Measurements from ENCODE around the gene TMC2.

TMC2 gene

DNA sequence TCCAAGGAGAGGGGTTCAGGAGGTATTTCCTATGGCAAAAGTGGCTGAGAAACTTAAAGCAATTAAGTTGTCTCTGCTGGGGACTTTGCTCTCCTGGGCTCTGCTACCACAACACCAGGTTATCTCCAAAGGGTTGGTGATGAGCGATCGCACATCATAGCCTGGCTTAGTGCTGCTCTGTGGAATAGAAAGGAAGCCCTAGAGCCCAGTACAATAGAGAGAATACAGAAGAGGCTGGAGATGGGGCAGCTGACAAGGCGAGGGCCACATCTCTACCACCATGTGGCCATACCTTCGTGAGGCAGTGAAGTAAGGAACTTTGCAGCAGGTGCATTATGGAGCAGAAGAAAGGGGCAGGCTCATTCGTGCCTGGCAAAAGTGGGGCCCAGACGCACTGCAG, 8.6 kb upstream of the TMC2 start:
- no peak for DNase-seq

DNA sequence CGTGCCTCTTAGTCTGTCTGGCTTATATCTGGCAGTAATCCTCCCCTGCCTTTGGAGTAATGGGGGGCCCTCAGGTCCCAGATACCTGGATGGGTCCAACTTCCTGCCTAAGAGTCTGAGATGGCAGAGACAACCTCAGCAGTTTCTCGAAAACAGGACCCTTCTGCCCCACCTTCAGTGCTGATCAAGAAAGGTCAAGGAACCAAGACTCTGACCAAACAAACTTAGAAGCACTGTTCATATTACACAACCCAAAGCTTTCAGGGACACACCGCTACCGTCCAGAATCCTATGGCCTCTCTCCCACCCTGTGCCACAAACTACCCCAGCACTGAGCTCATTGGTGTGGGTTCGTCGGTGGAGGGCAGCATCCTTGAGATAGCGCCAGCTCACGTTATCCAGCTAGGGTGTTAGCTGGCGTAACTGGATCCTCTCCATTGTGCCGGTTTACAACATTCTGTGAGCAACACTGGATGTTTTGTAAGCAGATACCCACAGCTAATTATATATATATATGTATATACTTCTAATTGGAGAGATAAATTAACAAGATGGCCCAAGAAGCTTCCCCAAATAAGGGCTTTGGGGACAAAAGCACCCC, 7.6 kb upstream of the TMC2 start:
- DNase-seq = no peak

DNA sequence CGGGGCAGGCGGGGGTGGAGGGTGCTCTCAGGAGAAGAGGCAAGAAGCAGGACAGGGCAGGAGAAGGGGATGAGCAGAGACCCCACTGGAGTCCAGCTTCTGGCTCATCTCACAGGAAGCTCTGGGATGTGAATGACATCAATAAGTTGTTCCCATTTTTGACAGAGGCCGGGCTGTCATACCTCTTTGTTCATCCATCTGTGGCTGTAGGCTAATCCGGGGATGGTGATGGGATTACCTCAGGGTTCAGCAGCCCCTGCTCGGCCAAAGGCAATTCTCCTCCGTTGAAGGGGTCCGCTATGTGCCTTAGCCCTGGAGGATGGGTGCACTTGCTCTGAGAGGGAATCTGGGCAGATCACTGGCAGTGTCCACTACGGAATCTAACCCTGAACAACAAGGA, 3.3 kb upstream of the TMC2 start:
- DNase-seq = no peak

DNA sequence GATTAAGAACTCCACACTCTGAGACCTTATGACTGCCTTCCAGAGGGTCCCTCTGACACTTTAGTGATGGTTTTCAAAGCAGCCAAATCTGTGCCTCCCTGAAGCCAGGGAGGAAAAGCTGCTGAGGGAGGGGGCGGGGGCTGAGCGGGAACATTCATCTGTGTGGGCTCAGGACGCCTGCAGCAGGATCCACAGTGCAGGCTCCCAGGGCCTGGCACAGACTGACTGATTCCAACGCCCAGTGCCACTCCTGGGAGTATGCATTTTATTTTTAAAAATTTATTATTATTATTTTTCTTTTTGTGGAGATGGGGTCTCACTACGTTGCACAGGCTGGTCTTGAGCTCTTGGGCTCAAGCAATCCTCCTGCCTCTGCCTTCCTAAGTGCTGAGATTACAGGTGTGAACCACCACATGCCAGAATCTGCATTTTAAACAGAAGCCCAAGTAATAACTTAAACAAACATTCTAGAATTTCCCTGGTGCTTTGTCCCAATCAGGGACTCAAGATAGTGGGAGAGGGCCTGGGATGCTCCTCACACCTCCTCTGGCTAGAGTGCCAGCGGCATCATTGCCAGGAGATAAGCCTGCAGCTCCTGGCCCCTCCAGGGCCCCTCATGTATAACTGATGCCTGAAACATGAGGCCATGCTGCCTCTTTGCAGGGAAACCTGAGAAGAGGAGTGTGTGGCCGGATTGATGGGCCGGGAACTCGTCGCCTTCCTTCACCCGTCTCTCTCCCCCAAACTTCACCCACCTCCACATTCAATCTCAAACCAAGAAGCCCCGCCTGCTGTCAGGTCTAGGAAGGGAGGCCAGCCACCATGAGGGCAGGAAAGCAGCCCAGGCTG, 438 bp upstream of the TMC2 start:
- DNase-seq = no peak

DNA sequence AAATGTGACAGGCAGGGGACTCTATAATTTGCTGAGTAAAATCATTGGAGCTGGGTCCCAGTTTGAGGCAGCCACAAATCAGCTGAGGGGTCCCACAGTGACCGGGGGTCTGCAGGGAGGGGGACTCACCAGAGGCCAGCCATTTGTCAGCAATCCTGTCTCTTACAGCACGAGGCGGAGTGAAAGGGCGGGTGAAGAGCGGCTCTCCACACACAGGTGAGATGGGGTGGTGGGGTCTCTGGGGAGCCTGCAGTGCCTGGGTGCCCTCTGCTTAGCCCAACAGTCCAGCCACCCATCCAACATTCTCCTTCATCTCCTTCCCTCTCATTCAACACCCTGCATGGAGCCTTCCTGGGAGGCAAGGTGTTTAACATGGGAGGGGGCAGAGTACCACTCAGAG, 728 bp downstream of the TMC2 start:
- no peak for DNase-seq

DNA sequence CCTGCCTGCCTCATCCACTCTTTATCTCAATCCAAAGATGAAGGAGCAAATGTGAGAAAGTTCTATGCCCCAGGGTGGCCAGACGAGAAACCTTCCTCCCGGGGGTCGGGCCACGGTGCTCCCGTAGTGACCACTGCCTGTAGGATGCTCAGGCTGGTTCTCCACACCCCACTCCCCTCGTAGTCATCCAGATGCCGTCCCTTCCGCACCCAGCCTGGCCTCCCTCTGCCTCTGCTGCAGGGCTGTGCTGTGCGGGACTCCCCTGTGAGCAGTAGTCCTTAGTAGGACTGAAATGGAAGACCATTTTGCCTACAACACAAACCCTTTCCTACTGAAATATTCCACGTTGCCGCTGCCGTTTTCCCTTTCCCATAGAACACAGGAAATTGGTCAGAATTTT, 2.0 kb downstream of the TMC2 start:
- DNase-seq = no peak

DNA sequence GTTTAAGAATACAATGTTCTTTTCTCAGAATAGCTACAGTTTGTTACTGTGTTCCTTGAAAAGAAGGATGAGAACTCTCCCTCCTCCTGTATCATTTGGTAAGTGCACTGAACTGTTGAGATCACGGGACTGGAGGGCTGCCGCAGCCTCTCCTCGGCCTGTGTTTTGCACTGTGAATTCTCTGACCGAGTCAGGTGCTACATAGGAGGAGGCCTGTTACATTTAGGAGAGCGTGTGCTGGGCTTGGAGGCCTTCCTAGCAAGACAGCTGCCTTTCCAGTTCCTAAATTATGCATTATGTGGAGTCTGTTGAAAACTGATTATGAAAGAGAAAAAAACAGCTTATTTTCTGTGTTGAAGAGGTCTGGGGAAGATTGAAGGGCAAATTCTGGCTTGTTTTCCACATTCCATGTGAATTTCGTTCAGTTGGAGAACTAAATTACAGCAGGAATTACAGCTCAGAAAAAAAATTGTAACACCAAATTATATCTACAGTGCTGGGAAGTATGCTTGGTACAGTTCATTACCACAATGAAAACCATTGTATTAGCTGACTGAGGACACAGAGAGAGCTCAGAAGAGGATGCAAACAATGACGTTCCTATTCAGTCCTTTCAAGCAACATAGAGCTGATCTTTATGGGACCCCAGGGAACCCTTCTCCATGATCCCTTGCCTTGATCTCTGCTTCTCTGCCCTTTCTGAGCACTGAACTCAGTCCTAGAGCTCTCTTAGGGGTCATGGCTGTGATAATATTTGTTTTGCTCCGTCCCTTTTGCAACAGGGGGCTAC, 2.8 kb downstream of the TMC2 start:
- no peak for DNase-seq

DNA sequence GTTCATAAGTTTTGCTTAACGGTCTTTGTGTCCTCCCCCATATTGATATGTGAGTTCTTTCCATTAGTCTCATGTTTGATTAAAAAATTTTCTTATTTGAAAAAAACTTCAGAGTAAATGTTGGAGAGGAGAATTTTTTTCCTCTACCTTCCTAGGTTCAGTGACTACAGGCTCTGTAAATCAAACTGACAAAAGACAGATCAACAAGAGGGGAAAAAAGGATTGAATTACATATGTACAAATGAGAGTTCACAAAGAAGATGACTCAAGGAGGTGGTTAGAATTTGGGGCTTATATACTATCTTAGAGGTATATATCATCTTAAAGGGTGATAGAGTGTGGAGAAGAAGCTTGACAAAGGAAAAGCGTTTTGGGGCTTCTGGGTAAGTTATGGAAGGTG, 5.6 kb downstream of the TMC2 start:
- DNase-seq = no peak

DNA sequence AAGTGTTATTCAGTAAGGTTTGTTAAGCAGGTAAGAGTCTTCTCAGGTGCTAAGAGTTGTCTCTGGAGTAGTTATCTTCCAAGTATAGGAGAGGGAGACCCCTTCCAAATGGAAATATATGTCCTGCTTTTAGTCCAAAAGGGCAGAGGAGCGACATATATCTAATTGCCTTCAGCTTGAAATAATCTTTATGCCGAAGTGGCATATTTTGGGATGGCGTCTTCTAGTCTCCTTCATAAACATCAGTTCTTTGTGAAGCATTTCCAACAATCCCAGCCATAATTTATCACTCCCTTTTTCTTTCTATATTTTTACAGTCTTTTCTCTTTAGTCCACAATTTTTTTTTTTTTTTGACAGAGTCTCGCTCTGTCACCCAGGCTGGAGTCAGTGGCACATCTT, 6.0 kb downstream of the TMC2 start:
- no peak for DNase-seq

DNA sequence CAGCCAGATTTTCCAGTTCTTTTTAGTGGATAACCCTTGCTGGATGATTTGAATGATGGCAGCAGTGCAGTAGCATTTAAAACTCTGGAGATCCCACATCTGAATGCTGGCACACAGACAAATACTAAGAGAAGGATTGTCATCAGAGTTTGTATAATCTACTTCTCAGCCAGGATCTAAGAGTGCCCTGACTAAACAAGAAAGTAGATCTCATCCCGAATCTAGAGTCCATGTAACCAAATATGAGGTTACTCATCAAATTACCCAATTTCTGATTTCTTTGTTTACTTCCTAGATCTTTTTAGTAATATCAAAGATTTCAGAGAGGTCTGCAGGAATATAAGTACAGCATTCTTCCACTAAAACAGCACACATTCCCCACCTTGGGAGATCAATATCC, 7.8 kb downstream of the TMC2 start:
- no peak for DNase-seq

DNA sequence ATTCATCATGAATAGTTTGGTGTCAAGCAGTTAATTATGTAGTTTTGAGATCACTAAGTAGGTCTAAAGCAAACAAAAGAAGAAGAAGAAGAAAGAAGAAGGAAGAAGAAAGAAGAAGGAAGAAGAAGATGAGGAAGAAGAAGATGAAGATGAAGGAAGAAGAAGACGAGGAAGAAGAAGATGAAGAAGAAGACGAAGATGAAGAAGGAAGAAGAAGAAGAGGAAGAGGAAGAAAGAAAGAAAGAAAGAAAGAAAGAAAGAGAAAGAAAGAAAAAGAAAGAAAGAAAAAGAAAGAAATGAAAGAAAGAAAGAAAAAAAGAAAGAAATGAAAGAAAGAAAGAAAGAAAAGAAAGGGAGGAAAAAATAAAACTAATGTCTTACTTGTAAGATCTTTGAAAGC, 9.2 kb downstream of the TMC2 start:
- no peak for DNase-seq

DNA sequence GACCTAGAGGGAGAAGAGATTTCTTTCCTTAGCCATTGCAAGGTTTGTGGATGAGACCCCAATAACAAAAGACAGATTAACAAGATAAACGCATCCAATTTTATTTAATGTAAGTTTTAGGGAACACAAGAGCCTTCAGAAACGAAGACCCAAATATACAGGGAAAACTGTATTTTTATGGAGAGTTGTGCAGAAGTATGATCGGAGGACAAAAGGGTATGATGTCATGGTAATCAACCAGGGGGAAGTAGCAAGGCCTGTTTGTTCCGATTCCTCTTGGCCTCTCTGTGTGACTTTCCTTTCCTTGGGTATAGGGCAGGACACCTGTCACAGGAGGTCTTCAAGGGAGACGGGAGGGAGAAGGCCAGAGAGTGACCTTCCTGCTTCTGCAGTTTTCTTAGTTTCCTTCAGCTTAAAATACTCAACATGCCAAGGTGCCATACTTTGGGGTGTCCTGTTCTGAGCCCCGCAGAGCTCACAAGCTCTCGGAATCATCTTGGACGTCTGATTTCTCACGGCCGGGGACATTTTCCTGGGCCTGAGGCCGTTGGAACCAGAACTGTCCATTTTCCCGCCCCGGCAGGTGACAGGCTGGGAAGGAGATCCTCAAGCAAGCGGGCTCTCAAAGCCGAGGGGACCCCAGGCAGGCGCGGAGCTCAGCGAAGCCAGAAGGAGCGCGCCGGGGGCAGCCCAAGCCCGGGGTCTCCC, 21.7 kb downstream of the TMC2 start:
- DNase-seq = no peak

DNA sequence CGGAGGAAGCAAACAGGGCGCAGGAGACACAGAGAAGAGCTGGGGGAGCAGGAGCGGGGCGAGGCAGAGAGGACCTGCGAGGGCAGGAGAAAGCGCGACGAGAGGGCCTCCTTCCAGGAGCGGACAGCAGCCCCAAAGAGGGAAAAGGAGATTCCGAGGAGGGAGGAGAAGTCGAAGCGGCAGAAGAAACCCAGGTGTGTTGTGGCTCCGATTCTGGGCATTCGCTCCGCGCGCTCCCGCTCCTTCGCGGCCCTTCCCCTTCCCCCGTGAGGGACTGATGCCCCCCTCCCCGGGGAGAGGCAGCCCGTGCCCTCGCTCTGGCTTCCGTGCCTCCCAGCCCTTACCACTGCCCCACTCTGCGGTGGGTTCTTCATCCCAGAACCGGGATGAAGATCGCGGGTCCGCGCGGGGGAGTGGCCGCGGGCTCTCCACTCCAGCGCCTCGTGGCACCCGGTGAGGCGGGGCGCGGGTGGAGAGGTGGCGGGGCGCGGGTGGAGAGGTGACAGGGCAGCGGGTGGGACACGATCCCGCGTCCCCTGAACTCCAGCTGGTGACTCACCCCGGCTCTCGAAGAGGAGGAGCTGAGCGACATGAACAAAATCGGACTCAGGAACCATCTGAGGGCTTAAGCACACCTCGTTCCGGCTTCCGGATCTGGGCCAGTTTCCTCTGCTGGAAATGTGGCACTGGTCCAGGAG, 22.4 kb downstream of the TMC2 start:
- DNase-seq = no peak

DNA sequence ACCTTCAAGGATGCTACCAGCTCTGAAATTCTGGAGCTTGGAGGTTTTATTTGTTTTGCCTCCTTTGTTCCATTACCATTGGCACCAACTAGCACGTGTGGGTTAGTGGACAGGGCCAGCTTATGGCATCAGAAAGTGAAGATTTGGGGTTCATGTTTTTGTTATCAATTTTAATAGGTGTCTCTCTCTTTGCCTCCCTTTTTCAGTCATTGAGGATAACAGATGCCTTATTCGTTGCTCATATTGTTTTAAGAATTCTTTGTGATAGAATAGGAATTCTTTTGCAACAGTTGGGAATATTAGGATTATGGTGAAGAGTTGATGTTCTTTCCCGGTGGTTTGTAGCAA, 22.9 kb downstream of the TMC2 start:
- DNase-seq = no peak

DNA sequence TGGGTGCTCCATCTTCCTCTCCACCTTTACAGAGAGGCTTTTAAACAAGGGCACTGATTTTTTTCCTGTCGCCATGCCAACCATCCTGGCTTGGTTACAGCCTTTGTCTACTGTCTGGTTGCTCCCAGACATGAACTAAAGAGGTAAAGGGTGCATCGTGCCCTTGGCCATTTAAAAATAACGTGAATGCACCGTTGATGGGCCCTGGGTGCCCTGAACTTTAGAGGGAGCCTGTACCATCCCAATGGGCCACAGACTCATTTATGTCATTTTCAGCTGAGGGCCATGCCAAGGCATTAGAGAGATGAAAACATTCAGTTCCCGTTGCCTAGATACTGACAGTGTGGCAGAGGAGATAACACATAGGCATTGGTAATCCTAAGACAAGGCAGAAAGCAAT, 23.3 kb downstream of the TMC2 start:
- DNase-seq = no peak

DNA sequence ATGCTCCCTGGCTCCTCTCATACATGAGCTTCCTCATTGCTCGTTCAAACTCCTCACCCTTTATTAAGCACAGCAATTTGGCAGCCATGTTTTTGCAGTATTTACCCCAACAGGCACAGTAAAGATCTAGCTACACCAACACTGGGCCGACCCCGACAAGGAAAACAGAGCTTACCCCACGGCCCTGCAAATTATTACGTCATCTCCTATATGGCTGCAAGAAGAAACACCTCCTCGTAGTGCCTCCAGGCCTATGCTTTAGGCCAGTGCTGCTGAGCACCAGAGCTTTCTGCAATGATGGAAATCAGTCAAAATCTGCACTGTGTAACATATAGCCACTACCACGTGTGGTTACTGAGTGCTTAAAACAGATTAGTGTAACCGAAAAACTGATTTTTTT, 26.7 kb downstream of the TMC2 start:
- no peak for DNase-seq

DNA sequence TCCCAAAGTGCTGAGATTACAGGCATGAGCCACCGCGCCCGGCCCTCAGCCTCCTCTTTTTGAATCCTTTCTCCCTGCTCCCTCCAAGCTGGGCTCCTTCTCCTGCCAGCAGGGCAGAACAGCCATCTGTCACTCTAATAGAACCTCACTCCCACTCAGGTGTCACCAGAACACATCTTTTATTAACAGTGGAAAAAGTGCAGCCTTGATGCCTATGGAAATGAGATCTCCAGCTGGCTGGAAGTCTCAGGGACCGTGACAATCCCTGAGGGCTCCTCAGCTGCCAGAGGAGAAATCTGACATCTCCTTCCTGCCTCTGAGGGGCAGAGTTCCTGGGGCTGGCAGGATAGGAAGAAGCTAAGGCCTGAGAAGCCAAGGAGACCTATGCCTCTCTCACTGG, 28.0 kb downstream of the TMC2 start:
- no peak for DNase-seq

DNA sequence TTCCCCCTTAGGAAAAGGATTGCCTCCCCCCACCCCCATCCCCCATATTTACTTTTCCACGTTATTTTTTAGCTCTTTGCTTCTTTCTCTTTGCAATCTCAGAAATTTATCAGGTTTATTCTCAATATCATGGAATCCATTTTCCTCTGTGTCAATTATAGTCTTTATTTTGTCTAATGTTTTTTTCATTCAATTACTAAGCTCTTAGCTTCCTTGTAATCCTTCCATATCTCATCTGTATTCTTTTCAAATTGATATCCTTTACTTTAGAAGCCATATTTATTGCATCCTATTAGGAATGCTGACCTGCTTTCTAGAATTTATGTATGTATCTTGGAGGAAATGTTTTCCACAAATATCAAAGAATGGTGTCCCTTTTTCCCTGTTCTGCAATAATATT, 39.3 kb downstream of the TMC2 start:
- DNase-seq = no peak

DNA sequence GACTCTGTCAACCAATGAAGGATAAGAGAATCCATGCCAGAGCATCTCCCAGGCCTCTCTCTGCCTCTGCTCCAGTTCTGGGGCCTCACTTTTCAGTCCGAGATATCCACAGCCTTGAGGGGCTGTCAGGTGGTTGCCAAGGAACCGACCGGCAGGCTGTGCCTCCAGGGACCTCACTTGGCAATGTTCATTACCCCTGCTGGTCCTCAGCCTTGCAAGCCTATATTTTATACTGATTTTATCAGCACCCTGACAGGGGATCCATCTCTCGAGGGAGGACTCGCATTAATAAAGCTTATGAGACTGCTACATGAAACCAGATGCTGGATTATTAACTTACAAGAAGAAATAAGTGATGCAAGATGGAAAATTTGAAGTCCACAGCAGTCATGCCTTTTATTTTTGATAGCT, 39.9 kb downstream of the TMC2 start:
- DNase-seq = no peak

DNA sequence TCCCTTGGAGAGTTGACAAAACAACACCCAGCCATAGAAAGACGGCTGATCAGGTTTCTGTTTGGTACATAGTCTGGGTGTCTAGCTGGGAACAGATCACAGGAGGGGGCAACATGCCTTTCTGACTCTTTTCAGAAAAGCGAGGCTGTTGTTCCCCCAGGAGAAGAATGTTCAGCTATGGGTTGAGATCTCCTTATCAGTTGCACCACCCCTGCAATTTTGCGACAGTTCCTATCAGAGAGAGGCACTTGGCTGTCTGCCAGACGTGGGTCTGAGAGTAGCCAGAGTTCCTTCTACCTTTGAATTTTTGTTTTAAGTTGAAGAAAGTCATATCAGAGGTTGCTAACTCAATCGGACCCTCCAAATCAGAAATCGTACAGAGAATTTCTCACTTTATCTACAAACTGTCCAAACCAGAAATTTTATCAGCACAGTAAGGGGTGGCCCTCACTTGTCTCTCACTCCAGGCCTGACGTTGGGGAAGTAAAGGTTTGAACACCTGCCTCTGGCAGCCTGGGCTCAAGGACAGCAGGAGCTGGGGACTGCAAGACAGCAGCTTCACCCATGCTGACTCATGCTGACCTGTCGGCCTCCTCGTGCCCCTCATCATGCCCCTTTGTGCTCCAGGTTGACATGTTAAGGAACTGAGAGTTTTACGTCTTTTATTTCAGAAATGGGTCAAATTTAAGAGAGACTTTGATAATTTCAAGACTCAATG, 42.3 kb downstream of the TMC2 start:
- DNase-seq = peak; percentile 41

DNA sequence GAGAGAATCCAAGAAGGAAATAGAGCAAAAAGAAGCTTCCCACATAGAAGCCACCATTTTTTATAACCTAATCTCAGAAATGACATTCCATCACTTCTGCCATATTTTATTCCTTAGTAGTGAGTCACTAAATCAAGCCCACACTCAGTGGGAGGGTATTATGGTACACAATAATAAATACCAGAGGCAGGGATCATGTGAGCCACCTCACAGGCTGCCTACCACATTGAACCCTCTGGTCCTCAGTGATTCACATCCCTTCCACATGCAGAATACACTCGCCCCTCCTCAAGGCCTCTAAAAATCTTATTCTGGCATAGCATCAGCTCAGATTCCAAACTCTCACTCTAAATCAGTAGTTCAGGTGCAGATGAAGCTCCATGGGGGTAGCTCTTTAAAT, 49.4 kb downstream of the TMC2 start:
- DNase-seq = no peak

DNA sequence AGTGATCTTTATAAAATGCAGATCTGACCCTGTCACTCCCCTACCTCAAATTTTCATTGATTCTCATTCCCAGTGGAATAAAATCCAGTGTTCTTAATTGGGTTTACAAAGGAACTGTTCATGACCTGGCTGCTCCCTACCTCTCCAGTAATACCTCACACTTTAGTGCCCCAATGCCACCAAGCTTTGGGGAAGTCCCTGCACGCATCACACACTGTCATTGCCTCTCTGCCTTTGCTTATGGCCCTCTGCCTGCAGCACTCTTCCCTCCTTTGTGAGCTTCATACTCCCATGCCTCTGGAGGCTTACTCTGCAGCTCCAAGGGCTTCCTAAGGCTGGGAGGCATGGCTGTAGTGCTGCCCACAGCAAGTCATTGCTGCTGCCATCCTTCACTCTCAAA, 57.4 kb downstream of the TMC2 start:
- no peak for DNase-seq

All from SHP77 treated with DMSO at 0.1 percent for 48 hours (cell line).